DMS53 treated with DMSO at 0.1 percent for 48 hours (cell line): ENCODE data around the gene TNFAIP1.
A peak's percentile ranks its signal among the peaks of the same experiment; 100 is the strongest.
"Not testable (repeated sequence)": the region's sequence is repeated elsewhere in the genome, so short reads cannot be mapped to it uniquely, and the experiment has no call there.

Experiments used
- DNase-seq: peaks from one replicate; lab custom pipeline; 2025; ENCODE audit not compliant: unreplicated experiment; lab: John Stamatoyannopoulos, UW

Gene TNFAIP1, protein sequence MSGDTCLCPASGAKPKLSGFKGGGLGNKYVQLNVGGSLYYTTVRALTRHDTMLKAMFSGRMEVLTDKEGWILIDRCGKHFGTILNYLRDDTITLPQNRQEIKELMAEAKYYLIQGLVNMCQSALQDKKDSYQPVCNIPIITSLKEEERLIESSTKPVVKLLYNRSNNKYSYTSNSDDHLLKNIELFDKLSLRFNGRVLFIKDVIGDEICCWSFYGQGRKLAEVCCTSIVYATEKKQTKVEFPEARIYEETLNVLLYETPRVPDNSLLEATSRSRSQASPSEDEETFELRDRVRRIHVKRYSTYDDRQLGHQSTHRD

DNA sequence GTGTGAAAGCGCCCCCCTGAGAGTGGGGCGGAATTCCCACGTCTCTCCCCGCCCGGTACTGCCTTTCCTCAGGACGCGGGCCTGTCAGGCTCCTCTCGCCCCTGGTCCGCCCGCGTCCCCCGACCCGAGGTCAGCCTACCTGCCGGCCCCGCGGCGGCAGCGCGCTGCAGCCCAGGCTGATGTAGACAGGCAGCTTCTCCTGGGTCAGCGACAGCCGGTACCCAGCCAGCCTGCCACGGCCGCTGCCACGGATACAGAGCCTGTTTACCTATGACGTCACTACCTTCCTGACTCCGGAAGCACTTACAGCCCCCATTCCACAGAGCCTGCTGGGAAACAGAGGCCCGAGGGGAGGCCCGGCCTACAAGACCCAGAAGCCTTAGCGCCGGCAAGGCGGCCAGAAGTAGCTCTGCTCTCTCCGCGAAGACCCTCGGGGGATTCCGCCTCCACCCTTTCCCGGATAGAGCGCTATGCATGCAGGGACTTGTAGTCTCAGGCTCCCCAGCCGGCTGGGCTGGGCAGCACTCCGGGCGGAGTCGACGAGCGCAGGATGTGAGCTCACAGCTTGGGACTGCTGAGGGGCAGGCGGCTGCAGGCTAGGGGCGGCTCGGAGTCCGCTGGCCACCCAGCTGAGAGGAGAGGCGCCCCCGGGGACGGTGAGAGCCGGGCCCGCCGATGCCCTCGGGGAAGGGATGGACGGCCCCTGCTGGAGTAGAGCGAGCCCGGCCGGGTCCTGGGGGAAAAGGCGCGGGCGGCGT lies at the start of gene TNFAIP1, which contains the start of gene IFT20:
TNFAIP1 (plus strand) TSS at position 561 of the 758 bp plus-strand sequence. CDS start 3,761 bp downstream, outside the sequence.
IFT20 (minus strand) TSS at position 272 of the 758 bp plus-strand sequence. CDS start 3,487 bp downstream, outside the sequence.
- DNase-seq, result peak; percentile 97

DNA sequence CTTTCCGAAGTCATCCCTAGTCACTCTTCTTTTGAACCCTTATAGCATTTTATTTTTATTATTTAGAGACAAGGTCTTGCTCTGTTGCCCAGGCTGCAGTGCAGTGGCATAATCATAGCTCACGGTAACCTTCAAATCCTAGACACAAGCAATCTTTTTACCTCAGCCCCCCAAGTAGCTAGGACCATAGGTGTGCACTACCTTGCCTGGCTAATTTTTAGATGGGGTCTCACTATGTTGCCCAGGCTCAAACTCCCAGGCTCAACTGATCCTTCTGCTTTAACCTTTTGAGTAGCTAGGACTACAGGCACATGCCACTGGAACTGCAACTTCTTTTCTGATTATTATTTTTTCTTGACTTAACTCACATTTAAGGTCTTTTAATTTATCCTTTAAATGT lies 49.6 kb upstream of the TNFAIP1 start:
- DNase-seq, result no peak

DNA sequence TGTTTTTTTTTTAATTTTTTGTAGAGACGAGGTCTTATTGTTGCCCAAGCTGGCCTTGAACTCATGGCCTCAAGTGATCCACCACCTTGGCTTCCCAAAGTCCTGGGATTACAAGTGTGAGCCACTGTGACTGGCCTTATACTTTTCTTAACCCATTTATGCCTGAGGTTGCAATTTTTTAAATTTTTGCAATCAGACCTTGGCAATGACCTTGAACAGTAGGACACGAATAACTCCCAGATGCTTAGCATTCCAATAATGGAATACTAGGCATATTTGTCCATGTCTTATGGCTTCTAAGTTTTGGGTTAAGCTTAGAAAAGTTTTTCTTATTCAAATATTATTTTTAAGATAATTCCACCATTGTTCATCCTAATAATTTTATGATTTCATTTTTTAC lies 44.9 kb upstream of the TNFAIP1 start:
- no peak for DNase-seq

DNA sequence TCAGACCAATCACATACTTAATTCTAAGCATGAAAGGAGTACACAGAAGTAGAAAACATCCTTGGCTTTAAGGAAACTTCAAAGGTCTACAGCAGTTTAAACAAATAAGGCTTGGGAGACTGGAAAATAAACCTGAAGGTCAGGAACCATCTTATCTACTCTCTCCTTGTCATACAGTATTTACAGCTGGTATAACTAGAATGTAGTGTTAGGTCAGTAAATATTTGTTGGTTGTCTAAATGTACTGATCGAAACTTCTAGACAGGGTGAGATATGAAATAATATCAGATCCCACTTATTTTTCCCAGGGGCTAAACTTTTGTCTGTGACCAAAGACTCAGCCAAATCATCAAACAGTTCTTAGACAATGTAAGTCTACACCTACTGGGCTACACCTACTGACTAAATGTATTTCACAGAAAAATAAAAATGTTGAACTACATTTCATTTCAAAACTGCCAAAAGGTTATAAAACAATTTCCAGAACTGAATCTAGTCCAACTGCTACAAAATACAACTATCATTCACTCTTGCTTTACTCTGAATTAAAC lies 43.7 kb upstream of the TNFAIP1 start:
- no peak for DNase-seq

DNA sequence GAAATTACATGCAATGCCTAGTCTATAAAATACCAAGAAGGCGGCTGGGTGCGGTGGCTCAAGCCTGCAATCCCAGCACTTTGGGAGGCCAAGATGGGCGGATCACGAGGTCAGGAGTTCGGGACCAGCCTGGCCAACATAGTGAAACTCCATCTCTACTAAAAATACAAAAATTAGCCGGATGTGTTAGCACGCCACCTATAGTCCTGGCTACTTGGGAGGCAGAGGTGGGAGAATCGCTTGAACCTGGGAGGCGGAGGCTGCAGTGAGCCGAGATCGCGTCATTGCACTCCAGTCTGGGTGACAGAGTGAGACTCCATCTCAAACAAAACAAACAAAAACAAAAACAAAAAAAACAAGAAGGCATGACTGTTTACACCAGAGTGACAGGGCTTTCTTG lies 42.7 kb upstream of the TNFAIP1 start:
- not testable (repeated sequence) for DNase-seq

DNA sequence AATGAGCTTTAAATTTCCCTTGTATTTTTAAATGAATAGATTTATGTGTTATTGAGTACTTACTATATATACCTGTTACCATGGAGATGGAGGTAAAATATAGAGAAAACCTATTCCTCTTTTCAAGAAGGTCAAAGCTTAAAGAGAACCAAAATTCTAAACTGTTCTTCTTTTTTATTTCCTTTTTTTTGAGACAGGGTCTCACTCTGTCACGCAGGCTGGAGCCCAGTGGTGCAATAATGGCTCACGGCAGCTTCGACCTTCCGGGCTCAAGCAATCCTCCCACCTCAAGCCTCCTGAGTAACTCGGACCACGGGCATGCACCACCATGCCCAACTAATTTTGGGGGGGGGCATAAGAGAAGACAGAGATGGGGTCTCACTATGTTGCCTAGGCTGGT lies 41.6 kb upstream of the TNFAIP1 start:
- no peak for DNase-seq

DNA sequence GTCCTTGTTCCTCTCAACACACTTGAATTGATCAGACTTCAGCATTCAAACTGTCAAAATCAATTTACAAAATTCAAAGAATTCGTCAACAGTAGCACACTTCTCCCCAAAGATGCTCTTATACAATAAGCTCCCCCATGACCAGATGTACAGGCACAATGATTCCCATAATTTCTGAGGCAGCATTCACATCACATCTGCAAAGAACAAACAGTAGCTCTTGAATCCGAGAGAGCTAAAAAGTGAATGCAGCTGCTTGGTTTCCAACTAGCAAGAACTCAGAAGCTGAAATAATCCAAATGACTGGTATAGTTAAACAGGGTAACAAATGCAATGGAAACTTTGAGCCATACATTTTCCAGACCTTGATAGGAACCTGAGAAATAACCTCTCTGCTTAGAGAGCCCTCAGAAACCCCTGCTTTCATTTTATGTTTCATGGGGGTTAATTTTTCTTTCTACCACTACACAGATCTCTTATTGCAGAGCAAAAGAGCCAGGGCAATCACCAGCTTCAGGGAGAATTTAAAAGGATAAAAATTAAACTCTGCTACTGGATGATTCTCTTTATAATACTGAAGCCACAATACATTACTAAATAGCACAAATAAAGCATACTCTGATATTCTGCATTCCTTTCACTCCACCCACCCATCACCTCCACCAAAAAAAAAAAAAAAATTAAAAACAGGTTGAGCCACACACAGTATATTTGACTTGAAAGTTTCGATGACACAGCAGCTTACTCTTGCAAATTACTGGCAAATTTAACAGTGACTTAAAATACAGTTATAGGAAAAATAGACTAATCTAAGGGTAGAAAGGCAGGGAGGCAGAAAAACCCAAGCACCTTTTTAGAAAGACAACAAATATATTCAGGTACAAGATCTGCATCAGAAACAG lies 39.6 kb upstream of the TNFAIP1 start:
- no peak for DNase-seq

DNA sequence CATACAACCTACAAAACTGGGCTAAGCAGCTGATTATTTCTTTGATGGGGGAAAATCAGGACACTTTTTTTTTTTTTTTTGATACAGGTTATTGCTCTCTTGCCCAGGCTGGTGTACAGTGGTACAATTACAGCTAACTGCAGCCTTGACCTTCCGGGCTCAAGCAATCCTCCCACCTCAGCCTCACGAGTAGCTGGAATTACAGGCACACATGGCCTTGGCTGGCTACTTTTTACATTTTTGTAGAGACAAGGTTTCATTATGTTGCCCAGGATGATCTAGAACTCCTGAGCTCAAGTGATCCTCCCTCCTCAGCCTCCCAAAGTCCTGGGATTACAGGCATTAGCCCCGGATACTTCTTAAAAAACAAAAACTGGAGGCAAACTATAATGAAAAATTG lies 37.1 kb upstream of the TNFAIP1 start:
- DNase-seq, result no peak

DNA sequence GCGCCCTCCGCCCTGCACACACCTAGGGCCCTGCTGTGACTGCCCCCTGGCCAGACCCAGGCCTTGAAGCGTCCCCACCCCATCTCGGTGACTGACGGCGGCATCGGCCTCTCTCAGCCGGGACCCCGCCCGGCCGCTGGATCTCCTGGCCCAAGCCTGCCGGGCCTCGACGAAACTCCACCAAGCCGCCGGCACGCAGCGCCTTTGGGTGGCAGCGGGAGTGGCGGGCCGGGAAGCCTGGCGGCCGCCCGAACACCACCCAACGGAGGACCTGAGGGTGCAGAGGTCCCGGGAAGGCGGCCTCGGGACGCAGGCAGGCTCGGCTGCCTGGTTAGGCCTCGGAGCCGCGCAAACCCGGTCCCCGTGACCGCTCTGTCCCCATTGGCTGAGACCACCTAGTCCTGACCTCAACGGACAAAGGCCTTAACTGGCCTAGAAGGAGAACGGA lies 28.6 kb upstream of the TNFAIP1 start:
- no peak for DNase-seq

DNA sequence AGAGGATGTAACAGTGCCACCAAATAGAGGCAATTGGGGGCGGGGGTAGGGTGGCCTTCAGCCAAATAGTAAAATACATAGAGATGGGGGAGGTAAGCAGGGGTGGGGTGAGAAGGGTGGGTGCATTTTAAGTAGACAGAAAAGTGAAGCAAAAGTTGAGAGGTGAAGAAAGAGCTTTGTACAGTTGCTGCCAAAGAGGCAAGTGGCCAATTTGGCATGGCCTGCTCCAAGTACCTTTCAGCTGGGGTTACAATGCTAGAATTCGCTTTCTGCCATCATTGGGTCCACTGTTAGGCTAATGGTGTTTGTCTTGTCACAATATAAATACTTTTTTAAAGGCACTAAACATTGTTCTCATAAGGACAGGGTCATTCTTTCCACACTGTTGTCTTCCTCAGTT lies 21.7 kb upstream of the TNFAIP1 start:
- no peak for DNase-seq

DNA sequence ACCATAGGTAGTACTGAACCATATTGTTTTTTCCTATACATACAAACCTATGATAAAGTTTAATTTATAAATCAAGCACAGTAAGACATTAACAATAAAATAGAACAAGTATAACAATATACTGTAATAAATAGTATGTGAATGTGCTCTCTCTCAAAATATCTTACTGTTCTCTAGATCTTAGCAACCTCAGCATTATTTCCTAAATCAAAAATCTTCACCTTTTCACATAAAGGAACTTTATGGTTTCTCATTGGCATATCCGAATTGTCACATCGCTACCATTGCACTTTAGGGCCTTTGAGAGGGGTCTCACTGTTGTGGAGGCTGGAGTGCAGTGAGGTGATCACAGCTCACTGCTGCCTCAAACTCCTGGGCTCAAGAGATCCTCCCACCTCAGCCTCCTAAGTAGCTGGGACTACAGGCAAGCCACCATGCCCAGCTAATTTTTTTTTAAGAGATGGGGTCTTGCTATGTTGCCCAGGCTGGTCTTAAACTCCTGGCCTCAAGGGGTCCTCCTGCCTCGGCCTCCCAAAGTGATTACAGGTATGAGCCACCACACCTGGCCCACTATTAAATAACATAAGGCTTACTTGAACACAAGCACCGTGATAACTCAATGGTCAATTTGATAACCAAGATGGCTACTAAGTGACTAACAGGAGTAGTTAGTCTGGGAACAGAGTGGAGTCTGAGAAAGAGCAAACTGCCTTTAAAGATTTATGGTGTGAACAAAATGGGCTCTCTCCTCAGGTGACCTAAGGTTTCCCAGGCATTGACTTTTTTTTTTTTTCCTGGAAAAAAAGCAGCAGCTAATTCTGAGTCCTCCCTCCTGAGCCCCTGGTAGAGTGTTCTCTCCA lies 19.5 kb upstream of the TNFAIP1 start:
- no peak for DNase-seq

DNA sequence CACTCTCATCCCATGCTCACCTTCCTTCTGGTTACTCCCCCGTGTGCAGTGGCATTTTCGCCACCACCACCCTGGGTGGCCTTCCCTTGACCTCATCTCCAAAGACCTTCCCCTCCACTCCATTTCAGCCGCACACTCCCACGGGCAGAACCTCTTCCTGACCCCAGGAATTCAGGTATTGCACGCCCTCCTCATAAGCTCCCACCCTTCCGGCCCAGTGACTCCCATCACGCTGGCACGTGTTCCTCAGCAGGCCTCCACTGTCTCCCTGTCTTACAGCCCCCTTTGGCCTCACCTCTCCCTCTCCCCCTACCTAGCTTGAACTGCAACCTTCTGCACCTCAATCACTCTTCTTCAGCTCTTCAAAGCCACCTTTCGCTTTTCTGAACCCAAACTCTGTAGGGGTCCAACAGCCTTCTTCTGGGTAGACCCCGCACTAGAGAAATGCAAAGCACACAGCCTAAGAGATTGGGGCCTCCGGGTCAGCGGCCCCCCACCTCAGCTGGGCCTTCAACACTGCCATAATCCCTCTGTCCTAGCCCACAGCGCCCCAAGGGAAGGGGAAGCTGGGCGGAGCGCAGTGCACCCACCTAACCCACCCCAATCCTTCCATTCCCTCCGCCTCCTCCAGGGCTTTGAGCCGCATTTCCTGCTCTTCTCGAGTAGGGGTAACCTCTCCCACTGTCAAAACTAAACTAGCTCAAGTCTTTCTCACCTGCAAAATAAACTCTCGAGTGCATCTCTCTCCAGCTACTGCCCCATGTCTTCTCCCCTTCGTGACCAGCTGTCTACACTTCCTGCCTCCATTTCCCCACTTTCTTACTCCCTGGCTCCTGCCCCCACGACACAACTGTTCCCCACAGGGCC lies 18.2 kb upstream of the TNFAIP1 start:
- no peak for DNase-seq

DNA sequence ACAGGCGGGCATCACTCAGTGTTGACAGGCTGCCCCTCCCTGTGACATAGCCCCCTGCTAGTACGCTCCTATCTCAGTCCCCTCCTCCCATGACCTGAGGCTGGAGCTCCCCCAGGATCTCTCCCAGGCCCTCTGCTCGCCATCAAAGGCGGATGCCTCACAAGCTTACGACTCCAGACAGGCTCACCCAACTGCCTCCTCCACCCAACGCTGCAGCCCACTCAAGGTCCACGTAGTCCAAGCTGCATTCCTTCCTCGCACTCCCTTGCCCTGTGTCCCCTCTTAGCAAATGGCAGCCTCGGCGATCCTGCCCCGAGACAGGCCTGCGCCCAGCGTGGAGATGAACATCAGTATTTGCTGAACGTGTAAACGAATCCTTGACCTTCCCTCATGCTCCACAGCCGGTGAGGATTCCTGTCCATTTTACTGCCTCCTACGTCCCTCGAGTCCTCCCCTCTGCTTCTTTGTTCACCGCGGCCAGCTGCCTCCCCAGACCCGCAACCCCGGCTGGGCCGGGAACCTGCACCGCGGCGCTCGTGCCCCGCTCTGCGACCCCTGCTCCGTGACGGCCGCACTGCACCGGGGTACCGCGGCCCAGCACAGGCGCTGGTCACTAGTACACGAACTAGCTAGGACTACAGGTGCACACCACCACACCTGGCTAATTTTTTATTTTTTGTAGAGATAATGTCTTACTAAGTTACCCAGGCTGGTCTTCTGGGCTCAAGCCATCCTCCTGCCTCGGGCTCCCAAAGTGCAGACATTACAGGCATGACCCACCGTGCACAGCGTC lies 17.4 kb upstream of the TNFAIP1 start:
- peak; percentile 11 for DNase-seq

DNA sequence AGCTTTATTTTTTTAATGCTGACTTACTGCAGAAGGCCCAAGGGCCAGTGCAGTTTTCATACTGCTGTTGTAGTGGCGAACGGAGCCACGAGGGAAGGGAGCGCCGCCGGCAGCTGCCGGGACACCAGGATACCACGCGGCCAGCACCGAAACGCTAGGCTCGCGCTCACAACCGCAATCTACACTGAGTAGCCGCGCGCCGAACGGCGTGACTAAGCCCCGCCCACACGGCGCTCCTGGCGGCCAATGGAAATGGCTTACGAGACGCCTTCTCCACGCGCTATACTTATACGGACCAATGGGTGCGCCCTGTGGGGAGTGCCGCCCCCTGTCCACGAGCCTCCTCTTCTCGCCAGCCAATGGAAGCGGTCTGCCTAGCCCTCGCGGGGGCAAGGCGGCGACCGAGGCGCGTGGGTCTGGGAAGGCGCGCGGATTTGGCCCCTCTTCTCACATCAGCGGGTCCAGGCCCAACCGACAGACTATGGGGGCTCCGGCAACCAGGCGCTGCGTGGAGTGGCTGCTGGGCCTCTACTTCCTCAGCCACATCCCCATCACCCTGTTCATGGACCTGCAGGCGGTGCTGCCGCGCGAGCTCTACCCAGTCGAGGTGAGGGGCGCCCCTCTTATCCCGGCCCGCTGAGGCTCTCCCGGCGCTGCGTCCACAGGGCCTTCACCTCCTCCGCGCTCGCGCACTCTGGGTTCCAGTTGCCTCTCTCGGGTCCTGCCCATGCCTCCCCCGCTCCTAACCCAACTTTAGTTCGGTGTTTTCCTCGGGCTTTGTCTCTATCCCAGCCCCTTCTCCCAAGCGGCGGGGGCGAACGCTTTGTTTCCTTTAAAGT lies 16.6 kb upstream of the TNFAIP1 start, which contains the start of gene TMEM97:
TMEM97 (plus strand) TSS at position 442 of the 839 bp plus-strand sequence; CDS start at position 482, 40 bp downstream.
- peak; percentile 93 for DNase-seq

DNA sequence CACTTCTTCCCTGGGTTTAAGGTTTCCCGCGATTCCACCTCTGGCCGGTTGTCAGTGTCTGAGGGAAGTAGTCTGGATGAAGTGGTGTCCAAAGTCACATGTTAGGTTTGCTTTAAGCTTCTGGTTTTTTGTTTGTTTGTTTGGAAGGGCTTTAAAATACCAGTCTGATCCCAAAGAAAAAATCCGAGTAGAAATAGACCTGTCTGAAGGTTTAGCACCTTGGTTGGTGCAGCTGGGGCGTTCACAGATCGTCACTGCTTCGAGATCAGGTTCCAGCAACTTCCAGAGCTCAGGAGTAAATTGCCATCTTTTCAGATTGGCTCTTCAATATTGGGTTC lies 16.0 kb upstream of the TNFAIP1 start:
- no peak for DNase-seq

DNA sequence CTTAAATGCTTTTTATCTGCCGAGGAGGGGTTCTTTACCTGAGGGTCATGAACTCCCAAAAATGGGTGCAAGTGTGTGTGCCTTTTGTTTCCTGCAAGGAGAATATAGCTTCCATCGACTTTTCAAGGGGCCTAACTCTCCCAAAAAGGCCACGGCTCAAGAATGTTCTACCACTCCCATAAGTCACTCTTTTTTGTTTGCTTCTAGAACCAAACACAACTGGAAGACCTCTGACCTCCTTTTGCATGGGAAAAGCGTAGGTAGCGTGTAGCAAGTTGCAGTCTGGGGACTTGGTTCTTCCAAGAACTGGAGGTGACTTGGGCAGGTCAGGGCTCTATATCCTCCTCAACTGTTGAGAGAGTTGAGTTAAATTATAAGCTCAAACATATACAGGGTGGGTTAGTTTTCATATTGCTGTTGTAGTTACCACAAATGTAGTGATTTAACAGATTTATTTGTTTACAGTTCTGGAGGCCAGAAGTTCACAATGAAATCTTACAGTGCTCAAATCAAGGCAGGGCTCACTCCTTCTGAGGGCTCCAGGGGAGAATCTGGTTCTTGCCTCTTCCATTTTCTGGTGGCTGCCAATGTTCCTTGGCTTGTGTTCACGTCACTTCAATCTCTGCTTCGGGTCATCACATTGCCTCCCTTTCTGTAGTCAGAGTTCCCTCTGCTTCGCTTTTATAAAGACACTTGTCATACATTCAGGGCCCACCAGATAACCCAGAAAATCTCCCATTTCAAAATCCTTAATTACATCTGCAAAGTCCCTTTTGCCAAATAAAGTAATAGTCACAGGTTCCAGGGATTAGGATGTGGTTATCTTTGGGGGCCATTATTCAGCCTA lies 15.1 kb upstream of the TNFAIP1 start:
- DNase-seq, result no peak
